ENCODE data around the gene PTTG2.

PTTG2 gene

DNA sequence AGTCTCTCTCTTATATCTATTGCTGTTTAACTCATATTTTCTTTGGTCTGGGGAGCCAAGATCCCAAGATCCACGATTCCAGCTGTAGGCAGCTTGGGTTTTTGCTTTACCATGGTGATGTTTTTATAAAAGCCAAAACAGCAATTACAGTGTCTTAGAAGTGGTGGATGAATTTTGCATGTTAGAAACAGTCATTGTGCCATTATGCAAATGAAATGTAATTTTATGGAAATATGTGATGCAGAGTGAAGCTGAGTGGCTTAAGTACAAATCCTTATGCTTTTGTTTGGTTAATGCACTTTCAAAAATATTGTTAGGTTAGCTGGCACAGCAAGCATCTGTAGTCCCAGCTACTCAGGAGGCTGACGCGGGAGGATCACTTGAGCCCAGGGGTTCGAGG lies 32.8 kb upstream of the PTTG2 start:
- TF ChIP-seq, protein P1, sequence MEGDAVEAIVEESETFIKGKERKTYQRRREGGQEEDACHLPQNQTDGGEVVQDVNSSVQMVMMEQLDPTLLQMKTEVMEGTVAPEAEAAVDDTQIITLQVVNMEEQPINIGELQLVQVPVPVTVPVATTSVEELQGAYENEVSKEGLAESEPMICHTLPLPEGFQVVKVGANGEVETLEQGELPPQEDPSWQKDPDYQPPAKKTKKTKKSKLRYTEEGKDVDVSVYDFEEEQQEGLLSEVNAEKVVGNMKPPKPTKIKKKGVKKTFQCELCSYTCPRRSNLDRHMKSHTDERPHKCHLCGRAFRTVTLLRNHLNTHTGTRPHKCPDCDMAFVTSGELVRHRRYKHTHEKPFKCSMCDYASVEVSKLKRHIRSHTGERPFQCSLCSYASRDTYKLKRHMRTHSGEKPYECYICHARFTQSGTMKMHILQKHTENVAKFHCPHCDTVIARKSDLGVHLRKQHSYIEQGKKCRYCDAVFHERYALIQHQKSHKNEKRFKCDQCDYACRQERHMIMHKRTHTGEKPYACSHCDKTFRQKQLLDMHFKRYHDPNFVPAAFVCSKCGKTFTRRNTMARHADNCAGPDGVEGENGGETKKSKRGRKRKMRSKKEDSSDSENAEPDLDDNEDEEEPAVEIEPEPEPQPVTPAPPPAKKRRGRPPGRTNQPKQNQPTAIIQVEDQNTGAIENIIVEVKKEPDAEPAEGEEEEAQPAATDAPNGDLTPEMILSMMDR (conservative IDR thresholded peaks at IDR 0.05; ENCODE audit: control insufficient read depth, insufficient read depth, low read depth, low read length): no peak
- DNase-seq (ENCODE audit: low read depth): no peak
- H3K4me3 ChIP-seq (ENCODE audit: control insufficient read depth, low read depth, low read length): no peak overlapping the region

DNA sequence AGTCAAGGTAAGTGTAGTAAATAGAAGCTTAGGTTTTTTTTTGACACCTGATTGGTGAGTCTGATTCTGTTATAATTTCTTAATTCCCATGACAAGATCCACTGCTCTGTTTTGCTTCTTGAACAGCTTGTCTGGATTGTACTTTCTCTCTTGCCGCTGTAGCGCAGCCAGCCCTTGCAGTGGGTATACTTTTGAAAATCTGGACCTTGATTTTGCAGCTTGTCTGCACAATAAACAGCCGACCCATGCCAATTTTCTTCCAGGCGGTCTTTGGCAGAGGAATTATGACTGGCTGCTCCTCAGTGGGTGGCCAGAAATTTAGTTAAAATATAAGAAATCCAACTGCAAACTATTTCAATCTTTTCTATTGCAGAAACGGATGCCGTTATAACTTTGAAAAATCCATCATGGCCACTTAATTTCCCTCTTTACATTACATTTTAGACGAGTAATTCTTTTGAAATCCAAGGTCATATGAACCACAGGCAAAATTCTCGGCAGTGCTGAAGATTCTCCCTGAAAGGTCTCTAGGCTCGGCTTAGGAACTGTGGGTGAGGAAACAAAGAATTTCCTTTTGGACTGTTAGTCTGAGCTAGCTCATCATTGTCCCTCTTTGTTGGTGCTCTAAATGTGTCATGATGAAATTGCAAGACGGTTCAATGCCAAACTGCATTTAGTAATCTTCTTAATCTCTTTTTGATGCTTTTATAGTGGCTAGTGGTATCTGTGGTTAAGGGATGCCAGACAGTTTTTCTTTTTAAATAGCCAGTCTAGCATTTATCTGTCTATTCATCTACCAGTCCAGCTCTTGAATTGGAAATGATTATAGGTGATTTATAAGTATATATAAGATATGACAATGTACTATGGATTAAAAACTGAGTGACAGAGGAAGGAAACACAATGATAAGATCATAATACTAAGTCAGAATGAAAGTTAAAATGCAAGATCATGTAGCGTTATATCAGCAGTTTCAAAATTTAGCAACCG lies 31.5 kb upstream of the PTTG2 start:
- DNase-seq (ENCODE audit: low read depth): peak; percentile 42

DNA sequence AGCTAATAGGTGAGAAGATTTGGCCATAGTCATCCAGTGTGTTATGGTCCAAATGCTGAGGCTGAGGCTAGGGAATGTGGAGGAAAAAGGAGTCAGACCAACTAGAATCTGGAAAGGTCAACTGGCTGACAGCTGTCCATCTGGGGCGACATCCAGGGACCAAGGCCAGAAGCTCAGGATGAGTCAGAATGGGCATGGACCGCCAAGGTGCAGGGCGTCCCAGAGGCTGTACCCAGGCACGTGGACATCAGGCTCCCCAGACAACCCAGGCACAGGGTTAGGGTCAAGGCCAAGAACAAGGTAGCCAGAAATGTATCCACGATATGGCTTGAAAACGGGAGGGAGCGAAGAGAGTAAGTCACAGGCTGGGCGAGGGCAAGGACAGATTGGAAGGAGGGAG lies 26.1 kb upstream of the PTTG2 start:
- no peak for DNase-seq (ENCODE audit: low read depth)
- H3K4me3 ChIP-seq (ENCODE audit: control insufficient read depth, low read depth, low read length): no peak overlapping the region
- TF ChIP-seq, protein P1 (conservative IDR thresholded peaks at IDR 0.05; ENCODE audit: control insufficient read depth, insufficient read depth, low read depth, low read length): no peak

More for the DNA sequence above, 31.5 kb upstream of the PTTG2 start:
- H3K4me3 ChIP-seq (ENCODE audit: control insufficient read depth, low read depth, low read length): no peak overlapping the region
- TF ChIP-seq, protein P1 (conservative IDR thresholded peaks at IDR 0.05; ENCODE audit: control insufficient read depth, insufficient read depth, low read depth, low read length): no peak

DNA sequence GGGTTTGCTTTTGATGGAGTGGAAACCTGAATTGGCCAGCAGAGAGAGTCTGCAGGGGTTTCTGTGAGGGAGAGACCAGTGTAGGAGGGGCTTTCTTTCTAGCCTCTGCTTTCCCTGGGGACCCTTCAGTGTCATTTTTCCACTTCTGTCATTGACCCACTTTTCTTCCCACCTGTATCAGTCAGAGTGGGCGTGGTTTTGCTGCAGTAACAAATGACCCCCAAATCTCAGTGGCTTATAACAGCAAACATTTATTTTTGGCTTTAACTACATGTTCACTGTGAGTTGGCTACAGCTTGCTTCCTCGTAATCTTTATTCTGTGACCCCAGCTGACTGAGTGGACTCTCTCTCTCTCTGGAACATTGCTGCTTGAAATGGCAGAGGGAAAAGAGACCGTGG lies 25.6 kb upstream of the PTTG2 start:
- no peak overlapping the region for H3K4me3 ChIP-seq (ENCODE audit: control insufficient read depth, low read depth, low read length)
- TF ChIP-seq, protein P1 (conservative IDR thresholded peaks at IDR 0.05; ENCODE audit: control insufficient read depth, insufficient read depth, low read depth, low read length): no peak
- DNase-seq (ENCODE audit: low read depth): no peak

DNA sequence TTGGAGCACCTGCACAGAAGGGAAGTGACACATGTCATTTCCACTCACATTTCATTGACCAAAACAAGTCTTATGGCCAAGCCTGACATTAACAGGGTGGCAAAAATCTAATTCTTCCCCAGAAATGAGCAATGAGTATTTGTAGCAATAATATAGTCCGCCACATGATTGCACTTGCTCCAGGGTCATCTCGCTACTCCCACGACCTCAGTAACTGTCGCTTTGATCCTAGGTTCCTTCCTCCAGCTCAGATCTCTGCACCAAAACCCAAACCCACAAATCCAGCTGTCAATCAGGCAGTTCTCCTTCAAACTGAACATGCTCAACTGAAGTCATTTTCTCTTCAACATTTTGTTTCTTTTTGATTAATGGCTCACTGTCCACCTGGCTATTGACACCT lies 25.2 kb upstream of the PTTG2 start:
- TF ChIP-seq, protein P1 (conservative IDR thresholded peaks at IDR 0.05; ENCODE audit: control insufficient read depth, insufficient read depth, low read depth, low read length): no peak
- no peak overlapping the region for H3K4me3 ChIP-seq (ENCODE audit: control insufficient read depth, low read depth, low read length)
- no peak for DNase-seq (ENCODE audit: low read depth)

DNA sequence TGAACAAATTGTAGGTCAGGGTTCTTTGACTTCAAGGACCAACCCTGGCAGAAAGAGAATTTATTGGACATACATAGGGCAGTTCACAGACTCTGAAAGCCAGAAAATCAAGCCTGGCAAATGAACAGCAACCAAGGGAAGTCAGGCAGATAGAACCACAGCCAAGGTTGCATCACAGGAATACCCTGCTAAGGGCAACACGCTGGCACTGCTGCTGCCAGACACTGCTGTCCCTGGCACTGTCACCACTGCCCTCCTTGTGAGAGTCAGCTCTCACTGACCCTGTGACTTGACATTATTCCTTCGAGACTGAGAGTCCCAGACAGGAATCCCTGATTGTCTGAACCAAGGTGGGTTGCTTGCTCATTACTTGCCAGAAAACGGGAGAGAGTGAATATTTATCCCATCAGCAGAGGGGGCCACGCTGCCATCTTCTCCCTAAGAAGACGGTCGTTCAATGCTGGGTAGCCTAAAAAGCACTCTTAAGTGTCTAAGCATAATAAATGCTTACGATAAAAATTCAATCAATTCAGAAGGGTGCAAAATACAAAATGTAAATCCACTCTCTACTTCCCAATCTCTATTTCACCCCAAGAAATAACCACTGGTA lies 23.2 kb upstream of the PTTG2 start:
- no peak for DNase-seq (ENCODE audit: low read depth)
- no peak overlapping the region for H3K4me3 ChIP-seq (ENCODE audit: control insufficient read depth, low read depth, low read length)
- TF ChIP-seq, protein P1 (conservative IDR thresholded peaks at IDR 0.05; ENCODE audit: control insufficient read depth, insufficient read depth, low read depth, low read length): no peak

Measured in fibroblast of mammary gland (primary cell).